A549 treated with RU486 at 1 μM for 4 hours (cell line): ENCODE data around the gene UTP3. TPM values are rescaled to one million over a fixed set of nuclear protein-coding genes. Genes with fewer than 3 reads are reported as not detected.

Source experiments
- total RNA-seq: library from RNA; stranded (reverse); fragments of 200-300 nt; extraction: Qiagen RNA extraction; gene quantifications from 5 replicates; pipeline ENCODE4 v1.2.3, GENCODE V29; 2022; ENCODE audit warnings: low read depth

Gene UTP3, protein sequence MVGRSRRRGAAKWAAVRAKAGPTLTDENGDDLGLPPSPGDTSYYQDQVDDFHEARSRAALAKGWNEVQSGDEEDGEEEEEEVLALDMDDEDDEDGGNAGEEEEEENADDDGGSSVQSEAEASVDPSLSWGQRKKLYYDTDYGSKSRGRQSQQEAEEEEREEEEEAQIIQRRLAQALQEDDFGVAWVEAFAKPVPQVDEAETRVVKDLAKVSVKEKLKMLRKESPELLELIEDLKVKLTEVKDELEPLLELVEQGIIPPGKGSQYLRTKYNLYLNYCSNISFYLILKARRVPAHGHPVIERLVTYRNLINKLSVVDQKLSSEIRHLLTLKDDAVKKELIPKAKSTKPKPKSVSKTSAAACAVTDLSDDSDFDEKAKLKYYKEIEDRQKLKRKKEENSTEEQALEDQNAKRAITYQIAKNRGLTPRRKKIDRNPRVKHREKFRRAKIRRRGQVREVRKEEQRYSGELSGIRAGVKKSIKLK
- total RNA-seq, result 34.9 to 47.9 TPM (median 37.4 TPM) in 5 replicates

DNA sequence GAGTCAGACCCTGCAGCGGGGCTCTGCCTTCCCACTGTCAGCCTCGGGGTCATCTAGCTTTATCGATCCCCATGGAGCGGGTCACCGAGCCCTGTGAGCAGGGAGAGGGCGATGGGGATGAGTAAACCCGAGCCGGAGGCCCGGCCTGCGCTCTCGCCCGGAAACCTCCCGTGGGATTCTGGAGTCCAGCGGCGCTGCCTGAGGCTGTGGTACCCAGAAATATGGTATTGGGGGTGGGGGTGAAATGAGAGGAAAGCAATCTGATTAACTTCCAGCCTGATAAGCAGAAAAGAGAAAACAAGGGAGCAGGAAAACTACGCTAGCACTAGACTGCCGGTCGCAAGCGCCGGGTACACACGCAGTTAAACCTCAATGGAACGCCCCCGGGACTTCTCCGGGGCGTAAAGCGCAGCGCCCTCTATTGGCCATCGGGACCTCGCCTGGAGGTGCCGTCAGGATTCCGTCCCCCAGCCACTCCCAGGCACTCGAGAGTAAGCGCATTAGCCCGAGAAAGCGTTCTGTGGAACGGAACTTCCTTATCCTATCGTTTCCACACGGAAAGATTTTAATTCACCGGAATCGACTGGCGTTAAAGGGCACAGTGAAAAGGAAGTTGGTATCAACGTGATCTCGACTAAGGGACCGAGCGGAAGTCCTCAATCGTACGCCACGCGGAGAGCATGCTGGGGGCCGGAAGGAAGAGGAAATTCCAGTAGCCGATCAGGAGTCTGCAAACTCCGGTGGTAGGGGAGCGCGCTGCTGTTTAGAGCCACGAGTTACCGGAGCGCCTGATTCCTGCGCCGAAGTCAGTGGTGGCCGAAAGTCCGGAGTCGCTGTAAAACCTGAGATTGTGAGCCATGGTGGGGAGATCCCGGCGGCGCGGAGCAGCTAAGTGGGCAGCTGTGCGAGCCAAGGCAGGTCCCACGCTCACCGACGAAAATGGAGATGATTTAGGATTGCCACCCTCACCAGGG, at the start of gene UTP3:
UTP3 (plus strand) TSS at position 712 of the 974 bp plus-strand sequence; CDS start at position 858, 146 bp downstream.

DNA sequence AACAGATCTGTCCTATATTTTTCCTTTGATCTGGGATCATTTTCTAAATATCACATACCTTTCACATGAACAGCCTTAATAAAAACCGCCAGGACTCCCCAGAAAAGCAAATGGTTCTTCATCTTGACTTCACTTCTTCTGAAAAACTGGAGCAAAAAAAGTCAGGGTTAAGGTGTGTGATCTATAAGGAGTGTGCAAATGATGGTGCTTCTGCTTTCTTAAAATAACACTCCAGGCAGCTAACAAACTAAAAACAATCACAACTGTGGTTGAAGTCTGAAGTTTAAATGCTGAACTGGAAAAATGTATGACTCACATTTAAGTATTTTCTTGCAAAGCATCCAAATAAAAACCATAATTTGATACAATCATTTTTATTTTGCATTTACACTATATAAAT, 22.0 kb upstream of the UTP3 start, which contains the start of gene JCHAIN:
JCHAIN (minus strand) TSS at position 140 of the 400 bp plus-strand sequence; CDS start at position 122, 18 bp downstream.

DNA sequence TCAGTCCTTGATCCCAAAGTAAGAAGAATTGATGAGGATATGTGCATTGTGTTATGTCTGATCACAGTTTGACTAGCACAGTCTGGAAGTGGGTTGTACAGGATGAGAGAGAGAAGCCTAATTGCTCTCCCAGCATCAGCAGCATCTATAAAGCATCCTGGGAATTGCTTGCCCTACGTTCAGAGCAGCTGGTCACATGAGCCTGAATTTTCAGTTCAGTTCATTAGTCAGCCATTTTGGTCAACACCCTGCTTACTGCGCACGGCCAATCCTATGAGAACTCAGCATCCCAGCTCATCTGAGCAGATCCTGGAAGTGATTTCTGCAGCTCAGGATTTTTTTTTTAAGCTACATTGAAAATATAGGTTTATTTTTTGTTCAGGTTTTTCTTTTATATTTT, 33.4 kb downstream of the UTP3 start, which contains the start of gene RUFY3:
RUFY3 (plus strand) TSS at position 218 of the 400 bp plus-strand sequence. CDS start 610 bp downstream, outside the sequence.

Other genes with a start within 250 kb of the UTP3 start
- not detected in 5 replicates for gene MUC7, start 216.3 kb upstream of the UTP3 start, total RNA-seq
- 0.13 TPM in 1 of 5 replicates, not detected in the others for gene AMTN, start 170.0 kb upstream of the UTP3 start, total RNA-seq
- not detected in 5 replicates for gene AMBN, start 96.3 kb upstream of the UTP3 start, total RNA-seq
- gene ENAM, start 59.8 kb upstream of the UTP3 start, total RNA-seq, result not detected in 5 replicates
- 0.45 to 1.4 TPM in 2 of 5 replicates, not detected in the others for gene JCHAIN, start 22.0 kb upstream of the UTP3 start, total RNA-seq
- gene RUFY3, start 33.4 kb downstream of the UTP3 start, total RNA-seq, result 5.7 to 8.4 TPM (median 7.4 TPM) in 5 replicates
- gene GRSF1, start 151.4 kb downstream of the UTP3 start, total RNA-seq, result 68.1 to 87.9 TPM (median 78.6 TPM) in 5 replicates
- gene MOB1B, start 213.8 kb downstream of the UTP3 start, total RNA-seq, result 3.5 to 7.1 TPM (median 6.9 TPM) in 5 replicates